Measurements from ENCODE around the gene FAM43A. TPM values are rescaled to one million over a fixed set of nuclear protein-coding genes. Genes with fewer than 3 reads are reported as not detected.
A peak's percentile ranks its signal among the peaks of the same experiment; 100 is the strongest.

Gene FAM43A
- total RNA-seq, 4 donors from 2014 or later: 2.7 to 4.8 (median 4.3) TPM

- H3K36me3 ChIP-seq: no peaks in the 10 kb centered on the region
- DNase-seq (peak; percentile 45 to 63), ATAC-seq (peak; percentile 74 to 81)
- no peaks in the 10 kb centered on the region for H3K27me3 ChIP-seq
- peak overlapping the region; percentile 41 to 65 (median 50) for H3K27ac ChIP-seq
- no peaks in the 10 kb centered on the region for H3K9me3 ChIP-seq
- no peak for TF ChIP-seq POLR2A (IDR thresholded peaks at IDR 0.05)
- TF ChIP-seq CTCF (IDR thresholded peaks at IDR 0.05 in 4 of 5, conservative IDR thresholded peaks at IDR 0.05 in 1 of 5): peak; percentile 80 to 89 (median 85)
- H3K4me1 ChIP-seq: peaks cover 24 to 29% of the 10 kb centered on the region in 2 donors
- in situ Hi-C loops (cut with MboI; ENCODE audit: low sequenced_read_pairs in 4 of 4): loop anchor here (5.0 to 25.0 kb wide), 7 partner anchors 172 to 854 kb away; partner anchors contain the start of gene PPP1R2 (in 2 of the 4)
- intact Hi-C loops (cut with DNase I; ENCODE audit: low total_unique reads): loop anchor here (1.0 to 10.0 kb wide), 4 partner anchors 272 to 762 kb away; partner anchors contain the start of gene ACAP2
- no peak overlapping the region for H3K4me3 ChIP-seq
These were observed 2.9 kb upstream of the FAM43A start for GRCh38 chr3:194682694-194683310.

DNA sequence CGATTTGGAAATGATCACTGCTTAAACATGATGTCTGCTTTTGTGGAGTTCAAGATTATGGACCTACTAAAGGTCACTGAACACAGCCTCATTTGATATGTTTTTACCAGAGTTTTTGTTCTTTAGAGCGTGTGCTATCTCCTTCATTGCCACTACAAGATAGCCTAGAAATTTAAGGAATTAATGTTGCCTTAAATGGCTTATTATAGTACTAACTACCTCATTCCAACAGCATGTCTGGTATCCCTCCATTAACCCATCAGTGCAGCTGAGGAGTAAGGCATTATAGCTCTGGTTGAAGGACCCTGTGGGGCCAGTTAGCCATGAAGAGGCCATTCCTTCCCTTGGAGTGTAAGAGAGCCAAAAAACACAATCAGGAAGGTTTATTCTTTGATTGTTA lies 2.3 kb upstream of the FAM43A start:
- DNase-seq (no peak), ATAC-seq (no peak)
- no peak overlapping the region for H3K4me3 ChIP-seq
- in situ Hi-C loops (cut with MboI; ENCODE audit: low sequenced_read_pairs in 4 of 4): loop anchor here (5.0 to 25.0 kb wide), 7 partner anchors 171 to 854 kb away; partner anchors contain the start of gene PPP1R2 (in 2 of the 4)
- H3K27me3 ChIP-seq: no peaks in the 10 kb centered on the region
- peak overlapping the region in 3 of 4 donors; percentile 45 to 65 (median 55) for H3K27ac ChIP-seq
- H3K9me3 ChIP-seq: no peaks in the 10 kb centered on the region
- H3K4me1 ChIP-seq: peaks cover 25 to 35% of the 10 kb centered on the region in 2 donors
- intact Hi-C loops (cut with DNase I; ENCODE audit: low total_unique reads): loop anchor here (5.0 to 10.0 kb wide), 3 partner anchors 271 to 761 kb away; partner anchors contain the start of gene ACAP2
- no peaks in the 10 kb centered on the region for H3K36me3 ChIP-seq
- TF ChIP-seq POLR2A (IDR thresholded peaks at IDR 0.05) (no peak), CTCF (IDR thresholded peaks at IDR 0.05 in 4 of 5, conservative IDR thresholded peaks at IDR 0.05 in 1 of 5) (no peak)

GRCh38 chr3:194685065-194685717 lies 492 bp upstream of the FAM43A start:
- intact Hi-C loops (cut with DNase I; ENCODE audit: low total_unique reads): loop anchor here (1.0 to 10.0 kb wide), 4 partner anchors 172 to 760 kb away; partner anchors contain the start of gene ACAP2
- no peaks in the 10 kb centered on the region for H3K36me3 ChIP-seq
- no peaks in the 10 kb centered on the region for H3K9me3 ChIP-seq
- peak overlapping the region; percentile 75 to 84 (median 82) for H3K27ac ChIP-seq
- TF ChIP-seq POLR2A (IDR thresholded peaks at IDR 0.05): no peak
- no peak for TF ChIP-seq CTCF (IDR thresholded peaks at IDR 0.05 in 4 of 5, conservative IDR thresholded peaks at IDR 0.05 in 1 of 5)
- ATAC-seq (no peak), DNase-seq (no peak)
- in situ Hi-C loops (cut with MboI; ENCODE audit: low sequenced_read_pairs in 4 of 4): loop anchor here (10.0 to 25.0 kb wide), 5 partner anchors 170 to 852 kb away; partner anchors contain the start of gene PPP1R2 (in 2 of the 4)
- peak overlapping the region; percentile 63 to 82 (median 74) for H3K4me3 ChIP-seq
- H3K4me1 ChIP-seq: peaks cover 32 to 45% of the 10 kb centered on the region in 2 donors
- H3K27me3 ChIP-seq: no peaks in the 10 kb centered on the region

- Histone ChIP-seq H3K4me3 (peak overlapping the region; percentile 63 to 82 (median 74)), H3K27ac (peak overlapping the region; percentile 75 to 84 (median 82)), H3K36me3 (no peaks in the 10 kb centered on the region), H3K9me3 (no peaks in the 10 kb centered on the region), H3K4me1 (peaks cover 40 to 55% of the 10 kb centered on the region in 2 donors), H3K27me3 (no peaks in the 10 kb centered on the region)
- ATAC-seq: peak in 1 of 2 donors; percentile 1
- TF ChIP-seq POLR2A (IDR thresholded peaks at IDR 0.05): no peak
- TF ChIP-seq CTCF (IDR thresholded peaks at IDR 0.05 in 4 of 5, conservative IDR thresholded peaks at IDR 0.05 in 1 of 5): no peak
- intact Hi-C loops (cut with DNase I; ENCODE audit: low total_unique reads) (loop anchor here (2.0 to 10.0 kb wide), 4 partner anchors 14 to 758 kb away; partner anchors contain the start of genes ACAP2 and LSG1), in situ Hi-C loops (cut with MboI; ENCODE audit: low sequenced_read_pairs in 4 of 4) (loop anchor here (10.0 to 25.0 kb wide), 5 partner anchors 168 to 851 kb away; partner anchors contain the start of gene PPP1R2 (in 2 of the 4))
- DNase-seq: no peak
These were observed 732 bp downstream of the FAM43A start for GRCh38 chr3:194686414-194686815.
